ENCODE results near the gene TMEM132C. TPM values are rescaled to one million over a fixed set of nuclear protein-coding genes. Genes with fewer than 3 reads are reported as not detected.

Gene TMEM132C
- total RNA-seq, result not detected in 2 replicates

DNA sequence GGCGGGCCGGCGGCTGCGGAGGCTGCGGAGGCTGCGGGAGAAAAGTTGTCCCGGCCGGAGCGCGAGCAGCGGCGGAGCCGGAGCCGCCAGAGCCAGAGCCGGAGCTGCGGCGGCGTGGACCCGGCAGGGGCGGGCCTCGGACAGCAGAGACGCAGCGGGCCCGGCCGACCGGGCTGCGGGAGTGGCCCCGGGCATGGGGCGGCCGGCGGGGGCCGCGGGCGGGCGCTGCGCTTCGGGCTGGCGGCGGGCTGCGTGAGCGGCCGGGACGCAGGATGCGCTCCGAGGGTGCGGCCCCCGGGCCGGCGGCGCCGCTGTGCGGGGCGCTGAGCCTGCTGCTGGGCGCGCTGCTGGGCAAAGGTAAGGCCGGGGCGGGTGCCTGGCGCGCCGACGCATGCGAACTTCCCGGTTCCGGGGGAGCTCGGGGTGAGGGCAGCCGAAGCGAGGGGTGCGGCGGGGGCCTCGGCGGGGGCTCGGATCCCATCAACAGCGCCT lies at the start of gene TMEM132C:
TMEM132C (plus strand) TSS at position 40 of the 492 bp plus-strand sequence; CDS start at position 273, 233 bp downstream.

Data from nasal cavity respiratory epithelium epithelial cell of viscerocranial mucosa (primary cell).